Measurements from ENCODE around the gene IL17D. TPM values are rescaled to one million over a fixed set of nuclear protein-coding genes. Genes with fewer than 3 reads are reported as not detected.

Gene IL17D
- total RNA-seq, 1 experiment from 2014 or later: 0.59 TPM

DNA sequence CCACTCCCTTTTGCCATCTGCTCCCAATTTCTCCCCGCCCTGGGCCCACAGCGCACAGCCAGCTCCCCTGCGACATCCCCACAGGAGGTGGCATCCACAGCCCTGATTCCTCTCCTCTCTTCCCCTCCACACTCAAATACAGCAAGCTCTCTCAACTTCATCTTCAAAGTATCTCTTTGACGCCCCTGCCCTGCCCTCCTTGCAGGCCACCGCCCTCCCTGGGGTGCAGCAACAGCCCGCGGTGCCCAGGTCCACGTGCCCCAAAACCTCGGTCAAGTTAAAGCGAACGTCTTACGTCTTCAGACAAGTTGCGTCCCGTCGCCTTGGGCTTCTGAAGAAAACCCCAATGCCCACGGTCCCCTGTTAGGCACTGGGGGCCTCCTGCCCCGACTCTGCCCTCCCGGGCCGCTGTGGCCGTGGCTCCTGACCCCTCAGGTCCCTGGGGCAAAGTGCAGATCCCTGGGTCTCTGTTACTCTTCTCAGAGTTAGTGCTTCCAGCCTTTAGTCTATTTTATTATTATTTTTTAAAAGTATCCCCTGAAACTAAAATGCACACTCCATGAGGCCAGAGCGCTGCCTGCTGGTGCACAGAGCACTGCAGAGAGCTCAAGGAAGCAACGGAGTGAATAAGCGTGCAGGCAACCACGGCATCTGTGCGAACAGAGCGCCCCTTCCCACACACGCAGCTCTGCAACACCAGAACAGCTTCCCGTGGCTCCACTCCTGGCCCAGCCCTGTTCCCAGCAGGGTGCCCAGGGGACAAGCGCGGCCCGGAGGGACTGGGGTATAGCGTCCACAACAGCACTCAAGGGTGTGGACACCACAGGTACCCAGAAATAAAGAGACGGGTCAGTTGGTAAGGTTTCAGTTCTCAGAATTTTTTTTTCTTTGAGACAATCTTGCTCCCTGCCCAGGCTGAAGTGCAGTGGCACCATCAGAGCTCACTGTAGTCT lies 26.4 kb downstream of the IL17D start:
- TF ChIP-seq RORB (CRISPR knock-in tag; IDR thresholded peaks at IDR 0.05) (no peak), ELF4 (CRISPR knock-in tag; IDR thresholded peaks at IDR 0.05; ENCODE audit: low read depth) (no peak), E2F1 (CRISPR knock-in tag; IDR thresholded peaks at IDR 0.05) (no peak), NR1H2 (CRISPR knock-in tag; IDR thresholded peaks at IDR 0.05) (no peak), NR3C1 (CRISPR knock-in tag; conservative IDR thresholded peaks at IDR 0.05; ENCODE audit: low read depth) (no peak), ZBTB43 (CRISPR knock-in tag; IDR thresholded peaks at IDR 0.05) (no peak), MAX (CRISPR knock-in tag; IDR thresholded peaks at IDR 0.05) (no peak), AR (CRISPR knock-in tag; IDR thresholded peaks at IDR 0.05) (no peak), EMX1 (CRISPR knock-in tag; IDR thresholded peaks at IDR 0.05) (no peak), SMAD4 (CRISPR knock-in tag; IDR thresholded peaks at IDR 0.05) (no peak), ETV6 (CRISPR knock-in tag; IDR thresholded peaks at IDR 0.05) (no peak), RELA (CRISPR knock-in tag; IDR thresholded peaks at IDR 0.05; ENCODE audit: borderline replicate concordance) (no peak), HMGA2 (CRISPR knock-in tag; IDR thresholded peaks at IDR 0.05) (no peak), ZBTB21 (CRISPR knock-in tag; IDR thresholded peaks at IDR 0.05; ENCODE audit: borderline replicate concordance) (no peak)
- TF ChIP-seq, protein P1, sequence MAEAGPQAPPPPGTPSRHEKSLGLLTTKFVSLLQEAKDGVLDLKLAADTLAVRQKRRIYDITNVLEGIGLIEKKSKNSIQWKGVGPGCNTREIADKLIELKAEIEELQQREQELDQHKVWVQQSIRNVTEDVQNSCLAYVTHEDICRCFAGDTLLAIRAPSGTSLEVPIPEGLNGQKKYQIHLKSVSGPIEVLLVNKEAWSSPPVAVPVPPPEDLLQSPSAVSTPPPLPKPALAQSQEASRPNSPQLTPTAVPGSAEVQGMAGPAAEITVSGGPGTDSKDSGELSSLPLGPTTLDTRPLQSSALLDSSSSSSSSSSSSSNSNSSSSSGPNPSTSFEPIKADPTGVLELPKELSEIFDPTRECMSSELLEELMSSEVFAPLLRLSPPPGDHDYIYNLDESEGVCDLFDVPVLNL (CRISPR knock-in tag; IDR thresholded peaks at IDR 0.05; ENCODE audit: borderline replicate concordance, low read depth): no peak
- TF ChIP-seq, protein P2, sequence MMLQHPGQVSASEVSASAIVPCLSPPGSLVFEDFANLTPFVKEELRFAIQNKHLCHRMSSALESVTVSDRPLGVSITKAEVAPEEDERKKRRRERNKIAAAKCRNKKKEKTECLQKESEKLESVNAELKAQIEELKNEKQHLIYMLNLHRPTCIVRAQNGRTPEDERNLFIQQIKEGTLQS (CRISPR knock-in tag; conservative IDR thresholded peaks at IDR 0.05): no peak
- TF ChIP-seq, protein P3, sequence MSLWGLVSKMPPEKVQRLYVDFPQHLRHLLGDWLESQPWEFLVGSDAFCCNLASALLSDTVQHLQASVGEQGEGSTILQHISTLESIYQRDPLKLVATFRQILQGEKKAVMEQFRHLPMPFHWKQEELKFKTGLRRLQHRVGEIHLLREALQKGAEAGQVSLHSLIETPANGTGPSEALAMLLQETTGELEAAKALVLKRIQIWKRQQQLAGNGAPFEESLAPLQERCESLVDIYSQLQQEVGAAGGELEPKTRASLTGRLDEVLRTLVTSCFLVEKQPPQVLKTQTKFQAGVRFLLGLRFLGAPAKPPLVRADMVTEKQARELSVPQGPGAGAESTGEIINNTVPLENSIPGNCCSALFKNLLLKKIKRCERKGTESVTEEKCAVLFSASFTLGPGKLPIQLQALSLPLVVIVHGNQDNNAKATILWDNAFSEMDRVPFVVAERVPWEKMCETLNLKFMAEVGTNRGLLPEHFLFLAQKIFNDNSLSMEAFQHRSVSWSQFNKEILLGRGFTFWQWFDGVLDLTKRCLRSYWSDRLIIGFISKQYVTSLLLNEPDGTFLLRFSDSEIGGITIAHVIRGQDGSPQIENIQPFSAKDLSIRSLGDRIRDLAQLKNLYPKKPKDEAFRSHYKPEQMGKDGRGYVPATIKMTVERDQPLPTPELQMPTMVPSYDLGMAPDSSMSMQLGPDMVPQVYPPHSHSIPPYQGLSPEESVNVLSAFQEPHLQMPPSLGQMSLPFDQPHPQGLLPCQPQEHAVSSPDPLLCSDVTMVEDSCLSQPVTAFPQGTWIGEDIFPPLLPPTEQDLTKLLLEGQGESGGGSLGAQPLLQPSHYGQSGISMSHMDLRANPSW (CRISPR knock-in tag; conservative IDR thresholded peaks at IDR 0.05; ENCODE audit: low read depth): no peak
- TF ChIP-seq, protein P4, sequence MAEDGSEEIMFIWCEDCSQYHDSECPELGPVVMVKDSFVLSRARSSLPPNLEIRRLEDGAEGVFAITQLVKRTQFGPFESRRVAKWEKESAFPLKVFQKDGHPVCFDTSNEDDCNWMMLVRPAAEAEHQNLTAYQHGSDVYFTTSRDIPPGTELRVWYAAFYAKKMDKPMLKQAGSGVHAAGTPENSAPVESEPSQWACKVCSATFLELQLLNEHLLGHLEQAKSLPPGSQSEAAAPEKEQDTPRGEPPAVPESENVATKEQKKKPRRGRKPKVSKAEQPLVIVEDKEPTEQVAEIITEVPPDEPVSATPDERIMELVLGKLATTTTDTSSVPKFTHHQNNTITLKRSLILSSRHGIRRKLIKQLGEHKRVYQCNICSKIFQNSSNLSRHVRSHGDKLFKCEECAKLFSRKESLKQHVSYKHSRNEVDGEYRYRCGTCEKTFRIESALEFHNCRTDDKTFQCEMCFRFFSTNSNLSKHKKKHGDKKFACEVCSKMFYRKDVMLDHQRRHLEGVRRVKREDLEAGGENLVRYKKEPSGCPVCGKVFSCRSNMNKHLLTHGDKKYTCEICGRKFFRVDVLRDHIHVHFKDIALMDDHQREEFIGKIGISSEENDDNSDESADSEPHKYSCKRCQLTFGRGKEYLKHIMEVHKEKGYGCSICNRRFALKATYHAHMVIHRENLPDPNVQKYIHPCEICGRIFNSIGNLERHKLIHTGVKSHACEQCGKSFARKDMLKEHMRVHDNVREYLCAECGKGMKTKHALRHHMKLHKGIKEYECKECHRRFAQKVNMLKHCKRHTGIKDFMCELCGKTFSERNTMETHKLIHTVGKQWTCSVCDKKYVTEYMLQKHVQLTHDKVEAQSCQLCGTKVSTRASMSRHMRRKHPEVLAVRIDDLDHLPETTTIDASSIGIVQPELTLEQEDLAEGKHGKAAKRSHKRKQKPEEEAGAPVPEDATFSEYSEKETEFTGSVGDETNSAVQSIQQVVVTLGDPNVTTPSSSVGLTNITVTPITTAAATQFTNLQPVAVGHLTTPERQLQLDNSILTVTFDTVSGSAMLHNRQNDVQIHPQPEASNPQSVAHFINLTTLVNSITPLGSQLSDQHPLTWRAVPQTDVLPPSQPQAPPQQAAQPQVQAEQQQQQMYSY (CRISPR knock-in tag; IDR thresholded peaks at IDR 0.05): no peak
- TF ChIP-seq, protein P5, sequence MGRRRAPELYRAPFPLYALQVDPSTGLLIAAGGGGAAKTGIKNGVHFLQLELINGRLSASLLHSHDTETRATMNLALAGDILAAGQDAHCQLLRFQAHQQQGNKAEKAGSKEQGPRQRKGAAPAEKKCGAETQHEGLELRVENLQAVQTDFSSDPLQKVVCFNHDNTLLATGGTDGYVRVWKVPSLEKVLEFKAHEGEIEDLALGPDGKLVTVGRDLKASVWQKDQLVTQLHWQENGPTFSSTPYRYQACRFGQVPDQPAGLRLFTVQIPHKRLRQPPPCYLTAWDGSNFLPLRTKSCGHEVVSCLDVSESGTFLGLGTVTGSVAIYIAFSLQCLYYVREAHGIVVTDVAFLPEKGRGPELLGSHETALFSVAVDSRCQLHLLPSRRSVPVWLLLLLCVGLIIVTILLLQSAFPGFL (CRISPR knock-in tag; IDR thresholded peaks at IDR 0.05; ENCODE audit: borderline replicate concordance): no peak
- ATAC-seq (no peak), DNase-seq (ENCODE audit: low spot score) (no peak)
- CTCF ChIA-PET: interaction anchor here (0.5 to 1.1 kb wide), 2 partner anchors 195 to 532 kb away, joined by 3 read pairs; no protein-coding TSS in a partner anchor
- no peaks in the 10 kb centered on the region for H3K36me3 Mint-ChIP-seq
- H3K4me3 Mint-ChIP-seq: no peak overlapping the region
- POLR2A ChIA-PET: no interaction called here
- H3K27me3 Mint-ChIP-seq (ENCODE audit: low read depth): no peaks in the 10 kb centered on the region
- H3K4me1 Mint-ChIP-seq: no peaks in the 10 kb centered on the region
- peaks cover 5% of the 10 kb centered on the region; the same call in 1 of the 2 replicates for H3K9me3 Mint-ChIP-seq
- H3K27ac Mint-ChIP-seq: no peak overlapping the region; the same call in 1 of the 2 replicates
